GM12874 (cell line): ENCODE measurements around the gene BDP1.

Experiments used
- CTCF ChIP-seq: IDR thresholded peaks from 2 replicates; pipeline ENCODE4 v1.5.1; 2011; ENCODE audit warnings: low read depth, mild to moderate bottlenecking, control low read depth, low read length, moderate library complexity; ENCODE audit not compliant: insufficient read depth

The BDP1 gene

DNA sequence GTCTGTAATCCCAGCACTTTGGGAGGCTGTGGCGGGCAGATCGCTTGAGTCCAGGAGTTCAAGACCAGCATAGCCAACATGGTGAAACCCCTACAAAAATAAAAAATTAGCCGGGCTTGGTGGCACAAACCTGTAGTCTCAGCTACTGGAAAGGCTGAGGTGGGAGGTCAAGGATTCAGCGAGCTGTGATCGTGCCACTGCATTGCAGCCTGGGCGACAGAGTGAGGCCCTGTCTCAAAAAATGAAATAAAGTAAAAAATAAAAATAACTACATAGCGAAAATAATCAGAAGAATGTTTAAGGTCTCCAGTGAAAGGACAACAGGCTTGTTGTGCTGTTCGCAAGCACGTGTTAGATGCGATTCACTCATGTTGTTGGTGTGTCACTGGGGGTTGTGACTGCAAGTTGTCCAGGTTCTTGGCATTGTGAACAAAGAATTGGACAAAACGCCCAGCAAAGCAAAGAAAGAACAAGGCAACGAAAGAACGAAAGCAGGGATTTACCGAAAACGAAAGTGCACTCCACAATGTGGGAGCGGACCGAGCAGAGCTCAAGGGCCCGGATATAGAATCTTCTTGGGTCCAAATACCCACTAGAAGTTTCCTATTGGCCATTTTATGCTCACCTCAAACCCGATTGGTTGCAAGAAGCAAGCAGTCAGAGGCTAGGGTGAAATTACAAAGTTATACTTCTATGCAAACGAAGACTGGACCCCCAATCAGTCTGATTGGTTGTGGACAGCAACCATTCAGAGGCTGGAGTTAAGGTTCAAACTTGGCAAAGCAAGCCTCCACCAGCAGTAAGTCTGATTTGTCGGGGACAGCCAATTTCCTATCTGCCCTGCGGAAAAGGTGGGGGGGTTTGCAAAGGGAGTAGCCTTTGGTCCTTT lies 130.8 kb downstream of the BDP1 start:
- no peak for TF ChIP-seq CTCF

GRCh38 chr5:71586941-71587765 lies 131.7 kb downstream of the BDP1 start, which contains the start of gene MCCC2:
TSS of gene MCCC2 (plus strand) at chr5:71587340. CDS start at chr5:71587426, 86 bp downstream.
- TF ChIP-seq CTCF = no peak

GRCh38 chr5:71587766-71588532 lies 132.5 kb downstream of the BDP1 start:
- no peak for TF ChIP-seq CTCF

- TF ChIP-seq CTCF = no peak
Measured at GRCh38 chr5:71588533-71588885, 133.1 kb downstream of the BDP1 start.

GRCh38 chr5:71589903-71590302 lies 134.5 kb downstream of the BDP1 start:
- no peak for TF ChIP-seq CTCF

- no peak for TF ChIP-seq CTCF
Measured at GRCh38 chr5:71591100-71591499, 135.6 kb downstream of the BDP1 start.

DNA sequence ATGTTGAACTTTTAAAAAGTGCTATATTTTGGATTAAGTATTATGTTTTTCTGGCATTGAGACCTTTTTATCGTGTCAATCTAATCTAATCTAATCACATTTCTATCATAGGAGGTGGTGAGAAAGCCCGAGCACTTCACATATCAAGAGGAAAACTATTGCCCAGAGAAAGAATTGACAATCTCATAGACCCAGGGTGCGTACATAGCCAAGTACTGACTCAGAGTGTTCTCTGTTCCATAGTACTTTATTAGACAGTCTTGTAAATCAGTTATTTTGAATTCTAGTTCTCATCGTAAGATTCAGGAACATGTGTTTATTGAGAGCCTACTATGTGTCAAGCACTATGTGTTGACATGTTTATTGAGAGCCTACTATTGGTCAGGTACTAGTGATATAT lies 140.7 kb downstream of the BDP1 start:
- no peak for TF ChIP-seq CTCF
